ENCODE data around the gene TCF25. TPM values are rescaled to one million over a fixed set of nuclear protein-coding genes. Genes with fewer than 3 reads are reported as not detected.
A peak's percentile ranks its signal among the peaks of the same experiment; 100 is the strongest.

TCF25 gene
- total RNA-seq, 2 experiments from 2014 or later, result 218 to 243 TPM

- ATAC-seq (ENCODE audit: low read depth), result no peak
- POLR2A ChIA-PET, result interaction anchor here (0.6 kb wide), 1 partner anchor 42 kb away, joined by 4 read pairs; the partner anchor contains the start of gene TCF25
- H3K4me3 Mint-ChIP-seq, result no peak overlapping the region
- no peaks in the 10 kb centered on the region for H3K9me3 Mint-ChIP-seq
- no peak overlapping the region for H3K27ac Mint-ChIP-seq
- no peak for DNase-seq
- peaks cover 22% of the 10 kb centered on the region for H3K27me3 Mint-ChIP-seq
- H3K4me1 Mint-ChIP-seq, result peaks cover 18% of the 10 kb centered on the region
- H3K36me3 Mint-ChIP-seq, result peaks cover 8% of the 10 kb centered on the region
These were observed 42.2 kb downstream of the TCF25 start for GRCh38 chr16:89915303-89916232.

DNA sequence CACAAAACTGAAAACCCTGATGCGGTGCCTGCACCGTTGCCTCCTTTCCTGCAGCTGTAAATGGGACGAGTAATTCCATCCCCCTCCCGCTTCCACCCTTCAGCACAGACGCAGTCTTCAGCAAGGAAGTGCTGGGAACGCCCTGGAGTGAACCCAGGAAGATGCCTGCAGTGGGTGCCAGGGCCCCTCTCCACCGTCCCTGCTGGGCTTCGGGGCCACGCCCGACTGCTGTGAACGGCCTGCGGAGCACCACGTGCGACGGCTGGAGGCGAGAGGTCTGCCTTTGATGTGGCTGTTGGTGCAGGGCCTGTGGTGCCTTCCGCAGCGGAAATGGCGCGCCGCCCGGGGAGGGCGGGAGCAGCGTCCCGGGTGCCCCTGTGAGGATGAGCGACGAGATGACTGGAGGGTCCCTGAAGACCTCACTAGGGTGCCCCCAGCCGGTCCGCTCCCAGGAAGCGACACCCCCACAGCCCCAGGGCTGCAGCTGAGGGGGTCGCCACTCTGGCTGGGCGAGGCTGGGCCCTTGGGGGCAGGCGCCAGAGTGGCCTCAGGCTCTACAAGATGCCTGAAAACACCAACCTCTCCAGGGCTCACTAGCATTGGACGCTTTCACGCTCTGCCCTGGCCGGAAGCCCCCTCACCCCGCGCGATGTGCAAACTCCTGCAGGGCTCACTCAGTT is 44.5 kb downstream of the TCF25 start:
- H3K9me3 Mint-ChIP-seq, result no peaks in the 10 kb centered on the region
- peak overlapping the region; percentile 69 for H3K4me3 Mint-ChIP-seq
- peak overlapping the region; percentile 76 for H3K27ac Mint-ChIP-seq
- peak; percentile 73 for ATAC-seq (ENCODE audit: low read depth)
- H3K36me3 Mint-ChIP-seq, result peaks cover 4% of the 10 kb centered on the region
- H3K4me1 Mint-ChIP-seq, result peaks cover 34% of the 10 kb centered on the region
- peak; percentile 91 for DNase-seq
- POLR2A ChIA-PET, result interaction anchor here (1.2 to 1.3 kb wide), 2 partner anchors 44 to 45 kb away, joined by 4 to 15 read pairs; partner anchors contain the start of gene TCF25
- peaks cover 34% of the 10 kb centered on the region for H3K27me3 Mint-ChIP-seq

- H3K36me3 Mint-ChIP-seq, result peaks cover 4% of the 10 kb centered on the region
- H3K4me3 Mint-ChIP-seq, result peak within 1 kb of the TSS; percentile 69
- peaks cover 34% of the 10 kb centered on the region for H3K27me3 Mint-ChIP-seq
- no peaks in the 10 kb centered on the region for H3K9me3 Mint-ChIP-seq
- H3K27ac Mint-ChIP-seq, result peak within 1 kb of the TSS; percentile 76
- DNase-seq (peak; percentile 59), ATAC-seq (ENCODE audit: low read depth) (peak; percentile 15)
- peaks cover 31% of the 10 kb centered on the region for H3K4me1 Mint-ChIP-seq
- POLR2A ChIA-PET, result interaction anchor here (1.3 kb wide), 2 partner anchors 45 to 54 kb away, joined by 4 to 15 read pairs; partner anchors contain the start of gene TCF25
These were observed 45.3 kb downstream of the TCF25 start, which contains the start of gene MC1R for GRCh38 chr16:89918453-89919347. MC1R (plus strand) TSS chr16:89918862; CDS start chr16:89919259, 397 bp downstream.

GRCh38 chr16:89919535-89920406 is 46.4 kb downstream of the TCF25 start:
- ATAC-seq (ENCODE audit: low read depth) (no peak), DNase-seq (no peak)
- no peaks in the 10 kb centered on the region for H3K9me3 Mint-ChIP-seq
- no peaks in the 10 kb centered on the region for H3K36me3 Mint-ChIP-seq
- POLR2A ChIA-PET, result interaction anchor here (1.3 kb wide), 1 partner anchor 52 kb away, joined by 4 read pairs; no protein-coding TSS in a partner anchor
- no peak overlapping the region for H3K27ac Mint-ChIP-seq
- H3K27me3 Mint-ChIP-seq, result peaks cover 38% of the 10 kb centered on the region
- H3K4me3 Mint-ChIP-seq, result no peak overlapping the region
- H3K4me1 Mint-ChIP-seq, result peaks cover 31% of the 10 kb centered on the region

DNA sequence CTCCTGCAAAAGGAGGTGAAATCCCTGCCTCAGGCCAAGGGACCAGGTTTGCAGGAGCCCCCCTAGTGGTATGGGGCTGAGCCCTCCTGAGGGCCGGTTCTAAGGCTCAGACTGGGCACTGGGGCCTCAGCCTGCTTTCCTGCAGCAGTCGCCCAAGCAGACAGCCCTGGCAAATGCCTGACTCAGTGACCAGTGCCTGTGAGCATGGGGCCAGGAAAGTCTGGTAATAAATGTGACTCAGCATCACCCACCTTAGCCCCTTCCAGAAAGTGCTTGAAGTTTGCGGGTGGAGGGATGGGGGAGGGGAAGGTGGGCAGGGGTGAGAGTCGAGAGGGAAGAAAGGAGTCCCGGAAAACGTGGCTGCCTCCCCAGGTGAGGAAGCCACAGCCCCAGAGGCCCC is 47.3 kb downstream of the TCF25 start:
- POLR2A ChIA-PET, result no interaction called here
- H3K4me3 Mint-ChIP-seq, result peak overlapping the region; percentile 20
- peaks cover 33% of the 10 kb centered on the region for H3K4me1 Mint-ChIP-seq
- no peak for ATAC-seq (ENCODE audit: low read depth)
- no peak for DNase-seq
- no peaks in the 10 kb centered on the region for H3K9me3 Mint-ChIP-seq
- H3K27ac Mint-ChIP-seq, result no peak overlapping the region
- H3K27me3 Mint-ChIP-seq, result peaks cover 43% of the 10 kb centered on the region
- no peaks in the 10 kb centered on the region for H3K36me3 Mint-ChIP-seq

DNA sequence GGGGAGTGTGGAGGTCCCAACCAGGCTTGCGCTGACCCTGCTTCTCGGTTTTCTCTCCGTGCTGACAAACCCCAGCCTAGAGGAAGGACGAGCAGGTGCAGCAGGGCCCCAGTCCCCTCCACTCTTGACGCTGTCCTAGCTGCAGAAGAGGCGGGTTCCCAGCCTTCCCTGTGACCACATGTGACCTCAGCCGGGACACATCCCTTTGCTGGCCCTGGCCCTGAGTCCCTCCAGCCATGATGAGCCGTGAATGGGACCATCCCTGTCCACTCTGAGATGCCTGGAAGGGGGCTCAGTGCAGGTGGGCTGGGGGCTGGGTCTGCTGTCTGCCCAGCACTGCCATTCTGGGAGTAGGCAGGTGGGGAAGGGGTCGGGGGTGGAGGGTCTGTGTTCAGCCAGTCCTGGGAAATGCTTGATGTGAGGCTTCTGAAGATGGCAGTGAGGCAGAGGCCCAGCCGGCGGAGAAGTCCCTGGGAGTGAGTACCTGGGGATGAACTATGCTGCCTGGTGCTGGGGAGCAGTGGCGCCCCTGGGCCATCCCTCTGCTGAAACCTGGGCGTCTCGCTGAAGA is 47.8 kb downstream of the TCF25 start:
- no peak overlapping the region for H3K27ac Mint-ChIP-seq
- POLR2A ChIA-PET, result interaction anchor here (1.0 to 2.0 kb wide), 2 partner anchors 28 to 48 kb away, joined by 3 to 6 read pairs; partner anchors contain the start of gene TCF25
- DNase-seq, result no peak

DNA sequence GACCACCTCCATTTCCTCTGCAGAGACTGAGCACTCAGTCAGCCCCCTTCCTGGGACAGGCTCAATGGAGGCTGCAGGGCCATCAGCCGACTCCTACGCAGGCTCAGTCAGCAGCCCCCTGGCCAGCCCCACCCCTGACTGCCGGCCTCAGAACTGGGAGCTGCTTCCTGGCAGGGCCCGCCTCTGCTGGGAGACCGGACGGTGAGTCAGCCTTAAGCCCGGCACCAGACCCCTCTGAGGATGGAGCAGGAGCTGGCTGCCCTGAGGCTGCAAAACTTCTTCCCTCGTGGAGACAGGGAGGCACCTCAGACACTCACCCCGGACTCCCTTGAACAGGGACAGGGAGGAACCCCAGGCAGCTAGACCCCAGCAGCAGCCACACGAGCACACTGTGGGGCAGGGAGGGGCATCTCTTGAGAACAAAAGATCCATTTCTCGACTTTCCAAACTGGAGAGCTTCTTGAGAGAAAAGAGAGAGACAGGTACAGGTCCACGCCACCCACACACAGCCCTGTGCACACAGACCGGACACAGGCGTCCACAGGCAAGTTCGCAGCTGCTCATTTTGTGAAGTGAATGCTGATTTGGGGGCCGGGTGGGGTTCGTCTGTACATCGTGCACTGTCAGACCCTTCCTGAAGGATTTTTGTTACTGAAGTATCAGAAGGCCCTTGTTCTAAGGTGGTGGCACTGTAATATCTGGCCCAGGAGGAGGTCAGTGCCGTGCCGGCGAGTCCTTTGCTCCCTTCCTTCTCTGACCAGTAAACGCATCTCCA is 48.5 kb downstream of the TCF25 start:
- POLR2A ChIA-PET, result interaction anchor here (1.0 to 2.0 kb wide), 2 partner anchors 28 to 49 kb away, joined by 3 to 6 read pairs; partner anchors contain the start of gene TCF25
- ATAC-seq (ENCODE audit: low read depth), result no peak
- Mint-ChIP-seq H3K27ac (no peak overlapping the region), H3K4me1 (peaks cover 33% of the 10 kb centered on the region), H3K27me3 (peaks cover 42% of the 10 kb centered on the region), H3K4me3 (peak overlapping the region; percentile 57), H3K36me3 (no peaks in the 10 kb centered on the region), H3K9me3 (no peaks in the 10 kb centered on the region)
- peak; percentile 57 for DNase-seq

More for the DNA sequence above, 47.8 kb downstream of the TCF25 start:
- H3K4me3 Mint-ChIP-seq, result peak overlapping the region; percentile 57
- no peaks in the 10 kb centered on the region for H3K36me3 Mint-ChIP-seq
- no peak for ATAC-seq (ENCODE audit: low read depth)
- H3K9me3 Mint-ChIP-seq, result no peaks in the 10 kb centered on the region
- H3K4me1 Mint-ChIP-seq, result peaks cover 33% of the 10 kb centered on the region
- H3K27me3 Mint-ChIP-seq, result peaks cover 41% of the 10 kb centered on the region

GRCh38 chr16:89922477-89922883 is 49.1 kb downstream of the TCF25 start:
- POLR2A ChIA-PET, result interaction anchor here (1.9 to 2.0 kb wide), 2 partner anchors 49 to 87 kb away, joined by 6 read pairs; partner anchors contain the start of gene TCF25

DNA sequence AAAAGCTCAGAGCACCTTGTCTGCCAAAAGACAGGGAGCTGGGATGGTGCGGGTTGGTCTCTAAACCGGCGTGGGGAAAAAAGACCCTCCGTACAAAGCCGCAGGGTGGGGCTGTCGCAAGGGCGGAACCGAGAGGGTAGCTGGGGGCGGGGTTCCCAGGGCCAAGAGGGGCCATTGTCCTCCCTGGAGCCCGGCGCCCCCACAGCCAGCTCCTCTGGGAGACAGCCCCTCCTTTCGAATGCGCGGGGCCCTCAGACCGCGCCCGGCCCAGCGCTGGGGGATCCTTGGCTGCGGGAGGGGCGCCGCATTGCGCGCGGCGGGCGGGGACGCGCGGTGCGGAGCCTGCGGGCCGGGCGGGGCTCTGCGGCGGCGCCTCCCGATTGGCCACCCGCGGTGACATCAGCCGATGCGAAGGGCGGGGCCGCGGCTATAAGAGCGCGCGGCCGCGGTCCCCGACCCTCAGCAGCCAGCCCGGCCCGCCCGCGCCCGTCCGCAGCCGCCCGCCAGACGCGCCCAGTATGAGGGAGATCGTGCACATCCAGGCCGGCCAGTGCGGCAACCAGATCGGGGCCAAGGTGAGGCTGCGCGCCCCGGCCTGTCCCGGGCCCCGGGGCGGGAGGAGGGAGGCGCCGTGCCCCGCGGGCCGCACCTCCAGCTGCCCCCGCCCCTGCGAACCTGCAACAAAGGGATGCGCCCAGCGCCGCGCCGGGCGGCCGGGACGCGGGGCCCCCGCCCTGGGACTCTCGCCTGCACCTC is 49.7 kb downstream of the TCF25 start, which contains the start of gene TUBB3:
TUBB3 (plus strand) TSS at position 459 of the 756 bp plus-strand sequence; CDS start at position 519, 60 bp downstream.
- Mint-ChIP-seq H3K27me3 (peaks cover 50% of the 10 kb centered on the region), H3K27ac (peak within 1 kb of the TSS; percentile 56), H3K4me3 (peak within 1 kb of the TSS; percentile 65), H3K4me1 (peaks cover 25% of the 10 kb centered on the region), H3K9me3 (no peaks in the 10 kb centered on the region), H3K36me3 (no peaks in the 10 kb centered on the region)
- POLR2A ChIA-PET, result interaction anchor here (0.6 to 2.0 kb wide), 5 partner anchors 11 to 269 kb away, joined by 3 to 6 read pairs (median 4); partner anchors contain the start of gene TCF25
- ATAC-seq (ENCODE audit: low read depth) (peak; percentile 37), DNase-seq (peak; percentile 74)

More at GRCh38 chr16:89922477-89922883, 49.1 kb downstream of the TCF25 start:
- Mint-ChIP-seq H3K36me3 (no peaks in the 10 kb centered on the region), H3K27me3 (peaks cover 46% of the 10 kb centered on the region), H3K4me3 (peak overlapping the region; percentile 65), H3K9me3 (no peaks in the 10 kb centered on the region), H3K27ac (peak overlapping the region; percentile 56), H3K4me1 (peaks cover 30% of the 10 kb centered on the region)
- peak; percentile 56 for DNase-seq
- ATAC-seq (ENCODE audit: low read depth), result no peak

DNA sequence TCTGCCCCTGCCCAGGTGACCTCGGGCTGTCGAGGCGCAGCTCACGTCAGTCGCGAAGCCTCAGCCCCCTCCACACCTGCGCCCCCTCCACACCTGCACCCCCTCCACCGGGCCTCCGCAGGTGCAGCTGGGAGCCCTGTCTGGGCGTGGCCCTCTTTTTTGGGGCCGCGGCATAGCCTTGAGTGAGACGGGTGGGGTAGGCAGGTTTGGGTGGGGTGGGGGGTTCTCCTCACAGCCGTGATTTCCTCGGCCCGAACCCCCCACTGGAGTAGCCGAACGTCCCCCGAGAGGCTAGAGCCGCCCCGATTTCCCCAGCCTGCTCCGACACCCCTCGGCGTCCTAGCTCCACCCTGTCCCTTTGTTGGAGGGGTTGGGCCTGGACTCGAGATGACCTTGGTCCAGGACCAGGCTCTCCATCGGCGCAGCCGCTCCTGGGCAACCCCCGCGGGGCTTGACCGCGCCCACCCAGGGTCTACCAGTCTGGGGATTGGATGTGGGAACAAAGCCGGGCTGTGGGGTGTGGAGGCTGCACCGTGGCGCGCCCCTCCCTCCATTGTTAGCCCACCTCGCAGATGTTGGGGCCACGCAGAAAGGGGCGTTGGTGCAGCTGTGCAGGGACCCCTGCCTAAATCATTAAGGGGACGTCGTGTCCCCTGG is 50.4 kb downstream of the TCF25 start:
- Mint-ChIP-seq H3K27ac (no peak overlapping the region), H3K4me3 (no peak overlapping the region), H3K4me1 (peaks cover 23% of the 10 kb centered on the region), H3K9me3 (no peaks in the 10 kb centered on the region), H3K27me3 (peaks cover 48% of the 10 kb centered on the region), H3K36me3 (no peaks in the 10 kb centered on the region)
- POLR2A ChIA-PET, result interaction anchor here (0.5 to 1.9 kb wide), 5 partner anchors 12 to 270 kb away, joined by 3 to 6 read pairs (median 4); partner anchors contain the start of gene TCF25
- DNase-seq (no peak), ATAC-seq (ENCODE audit: low read depth) (no peak)

All from activated naive CD8-positive, alpha-beta T cell treated with anti-CD3 and anti-CD28 coated beads, Interleukin-2, amount 10 ng/mL, durations not matched to agents 7 days and 5 days (primary cell).